H9 (cell line): ENCODE measurements around the gene CAMTA1. TPM values are rescaled to one million over a fixed set of nuclear protein-coding genes. Genes with fewer than 3 reads are reported as not detected.

Experiments used
- DNase-seq: peaks from one replicate; pipeline ENCODE4 v3.0.0-alpha.2; 2017
- H2AFZ ChIP-seq: one replicate; pipeline ENCODE4 v1.6.1; 2013; ENCODE audit warnings: mild to moderate bottlenecking, low read length, control low read depth, moderate library complexity
- H2AK5ac ChIP-seq: 2 replicates; pipeline ENCODE4 v1.6.1; 2013; ENCODE audit warnings: low read length, control low read depth, mixed read lengths; ENCODE audit not compliant: insufficient read length
- H2BK120ac ChIP-seq: one replicate; pipeline ENCODE4 v1.6.1; 2013; ENCODE audit warnings: low read depth, mild to moderate bottlenecking, low read length, control low read depth, inconsistent platforms; ENCODE audit not compliant: poor library complexity, severe bottlenecking
- H2BK12ac ChIP-seq: 2 replicates; pipeline ENCODE4 v1.6.1; 2013; ENCODE audit warnings: low read length, control low read depth, mixed read lengths, low read depth; ENCODE audit not compliant: insufficient read length
- H2BK15ac ChIP-seq: 2 replicates; pipeline ENCODE4 v1.6.1; 2013; ENCODE audit warnings: low read depth, low read length, control low read depth
- H2BK20ac ChIP-seq: one replicate; pipeline ENCODE4 v1.6.1; 2013; ENCODE audit warnings: low read depth, mild to moderate bottlenecking, low read length, control low read depth, inconsistent platforms; ENCODE audit not compliant: poor library complexity, severe bottlenecking
- H2BK5ac ChIP-seq: 2 replicates; pipeline ENCODE4 v1.6.1; 2013; ENCODE audit warnings: low read length, control low read depth, mixed read lengths; ENCODE audit not compliant: insufficient read length
- H3K14ac ChIP-seq: 2 replicates; pipeline ENCODE4 v1.6.1; 2013; ENCODE audit warnings: low read length, control low read depth; ENCODE audit not compliant: insufficient read depth
- H3K18ac ChIP-seq: 2 replicates; pipeline ENCODE4 v1.6.1; 2013; ENCODE audit warnings: low read depth, mild to moderate bottlenecking, mixed read lengths, low read length, control low read depth; ENCODE audit not compliant: insufficient read length
- H3K23ac ChIP-seq: 2 replicates; pipeline ENCODE4 v1.6.1; 2013; ENCODE audit warnings: low read length, control low read depth, mixed read lengths, low read depth; ENCODE audit not compliant: insufficient read length
- H3K23me2 ChIP-seq: 2 replicates; pipeline ENCODE4 v1.6.1; 2013; ENCODE audit warnings: low read depth, mild to moderate bottlenecking, mixed read lengths, low read length, control low read depth; ENCODE audit not compliant: insufficient read length, poor library complexity, severe bottlenecking
- H3K27ac ChIP-seq: 2 replicates; pipeline ENCODE4 v1.5.1; 2013; ENCODE audit warnings: low read length, control low read depth, mixed read lengths, low read depth; ENCODE audit not compliant: insufficient read length
- H3K27me3 ChIP-seq: 2 replicates; pipeline ENCODE4 v1.6.1; 2013; ENCODE audit warnings: low read length, control low read depth, inconsistent platforms; ENCODE audit not compliant: insufficient read depth
- H3K4ac ChIP-seq: 2 replicates; pipeline ENCODE4 v1.6.1; 2013; ENCODE audit warnings: low read depth, mild to moderate bottlenecking, control low read depth, inconsistent platforms, low read length, moderate library complexity
- H3K4me1 ChIP-seq: 2 replicates; pipeline ENCODE4 v1.6.1; 2013; ENCODE audit warnings: low read length, control low read depth, inconsistent platforms; ENCODE audit not compliant: insufficient read depth
- H3K4me2 ChIP-seq: 2 replicates; pipeline ENCODE4 v1.6.1; 2013; ENCODE audit warnings: low read length, control low read depth, mixed read lengths; ENCODE audit not compliant: insufficient read length, insufficient read depth
- H3K56ac ChIP-seq: 2 replicates; pipeline ENCODE4 v1.6.1; 2013; ENCODE audit warnings: low read depth, mild to moderate bottlenecking, mixed read lengths, low read length, control low read depth; ENCODE audit not compliant: insufficient read length
- H3K79me1 ChIP-seq: 2 replicates; pipeline ENCODE4 v1.6.1; 2013; ENCODE audit warnings: low read depth, mild to moderate bottlenecking, moderate library complexity, low read length, control low read depth, inconsistent platforms; ENCODE audit not compliant: insufficient read depth, poor library complexity, severe bottlenecking
- H3K79me2 ChIP-seq: 2 replicates; pipeline ENCODE4 v1.6.1; 2013; ENCODE audit warnings: low read length, control low read depth, inconsistent platforms; ENCODE audit not compliant: insufficient read depth
- H3K9ac ChIP-seq: 2 replicates; pipeline ENCODE4 v1.6.1; 2013; ENCODE audit warnings: low read length, control low read depth, mixed read lengths; ENCODE audit not compliant: insufficient read length; ENCODE audit errors: extremely low read depth
- H3K9me3 ChIP-seq: one replicate; pipeline ENCODE4 v1.6.1; 2013; ENCODE audit warnings: low read depth, low read length, inconsistent platforms; ENCODE audit not compliant: control insufficient read depth
- H3T11ph ChIP-seq: one replicate; pipeline ENCODE4 v1.6.1; 2013; ENCODE audit warnings: mild to moderate bottlenecking, low read length, control low read depth, inconsistent platforms
- H4K20me1 ChIP-seq: one replicate; pipeline ENCODE4 v1.6.1; 2013; ENCODE audit not compliant: control insufficient read depth, insufficient read length, insufficient read depth
- H4K5ac ChIP-seq: 2 replicates; pipeline ENCODE4 v1.6.1; 2013; ENCODE audit warnings: low read depth, mild to moderate bottlenecking, mixed read lengths, low read length, control low read depth; ENCODE audit not compliant: insufficient read length
- H4K8ac ChIP-seq: replicated peaks from 2 replicates; pipeline ENCODE4 v1.6.1; 2013; ENCODE audit warnings: low read length, control low read depth, mixed read lengths, low read depth; ENCODE audit not compliant: insufficient read length
- H4K91ac ChIP-seq: 2 replicates; pipeline ENCODE4 v1.6.1; 2013; ENCODE audit warnings: low read depth, mild to moderate bottlenecking, moderate library complexity, mixed read lengths, low read length, control low read depth; ENCODE audit not compliant: insufficient read length
- H3K27ac Mint-ChIP-seq, 3 experiments: 2 replicates in 2 of 3; 3 replicates in 1 of 3; pipeline ENCODE4 v1.8.0; 2020 to 2021; ENCODE audit warnings: mixed read lengths in 3 of 3, mild to moderate bottlenecking in 1 of 3, moderate library complexity in 1 of 3
- H3K27me3 Mint-ChIP-seq: 2 replicates; pipeline ENCODE4 v1.8.0; 2021; ENCODE audit warnings: low read depth, mild to moderate bottlenecking, moderate library complexity, mixed read lengths
- H3K36me3 Mint-ChIP-seq, 3 experiments: 2 replicates in 2 of 3; 3 replicates in 1 of 3; pipeline ENCODE4 v1.8.0; 2020 to 2021; ENCODE audit warnings: low read depth in 3 of 3, mixed read lengths in 3 of 3; ENCODE audit not compliant: insufficient read depth in 1 of 3
- H3K4me1 Mint-ChIP-seq, 2 experiments: 2 replicates each; pipeline ENCODE4 v1.8.0; 2020; ENCODE audit warnings: mixed read lengths in 2 of 2
- H3K4me3 Mint-ChIP-seq, 2 experiments: 2 replicates in 1 of 2; 3 replicates in 1 of 2; pipeline ENCODE4 v1.8.0; 2020 to 2021; ENCODE audit warnings: mild to moderate bottlenecking in 2 of 2, mixed read lengths in 2 of 2, moderate library complexity in 1 of 2
- H3K9me3 Mint-ChIP-seq, 2 experiments: 2 replicates in 1 of 2; 3 replicates in 1 of 2; pipeline ENCODE4 v1.8.0; 2020; ENCODE audit warnings: mild to moderate bottlenecking in 2 of 2, mixed read lengths in 2 of 2, moderate library complexity in 1 of 2
- WGBS: extraction: QIAGEN DNeasy Blood & Tissue Kit; methylation state at CpG from one replicate; pipeline ENCODE4 v1.1.7; 2013; ENCODE audit warnings: missing lambda C conversion rate, low lambda C conversion rate, mixed read lengths; ENCODE audit not compliant: insufficient read length; ENCODE audit errors: extremely low coverage; 5-methylcytosine and 5-hydroxymethylcytosine counted together
- total RNA-seq: library from RNA; stranded (reverse); gene quantifications from 2 replicates; pipeline ENCODE4 v1.2.1, GENCODE V29; 2021
- TF ChIP-seq, protein P1 (sequence below): fragments of 200-600 bp; sonication (generic); conservative IDR thresholded peaks from 3 replicates; pipeline ENCODE4 v1.8.0; 2021; ENCODE audit warnings: antibody characterized with exemption, mild to moderate bottlenecking

Gene CAMTA1
- total RNA-seq, 1 experiment from 2014 or later: 115 TPM

DNA sequence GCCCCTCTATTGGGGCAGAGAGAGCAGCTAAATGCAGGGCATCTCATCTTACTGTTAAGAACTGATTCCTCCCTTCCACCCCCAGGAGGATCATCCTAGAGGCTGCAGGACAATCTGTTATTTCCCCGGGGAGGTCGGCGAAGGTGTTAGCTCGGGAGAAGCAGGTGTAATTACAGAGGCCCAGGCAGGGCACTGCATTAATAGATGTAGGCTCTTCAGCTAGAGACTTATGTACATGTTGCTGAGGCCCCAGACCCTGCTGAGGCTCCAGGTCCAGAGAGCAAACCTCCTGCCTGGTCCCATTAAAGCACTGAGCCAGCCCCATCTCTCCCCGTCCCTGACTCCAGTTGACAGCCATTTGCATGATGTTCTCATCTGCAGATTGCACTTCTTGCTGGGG, 665.6 kb downstream of the CAMTA1 start:
- TF ChIP-seq, protein P1, sequence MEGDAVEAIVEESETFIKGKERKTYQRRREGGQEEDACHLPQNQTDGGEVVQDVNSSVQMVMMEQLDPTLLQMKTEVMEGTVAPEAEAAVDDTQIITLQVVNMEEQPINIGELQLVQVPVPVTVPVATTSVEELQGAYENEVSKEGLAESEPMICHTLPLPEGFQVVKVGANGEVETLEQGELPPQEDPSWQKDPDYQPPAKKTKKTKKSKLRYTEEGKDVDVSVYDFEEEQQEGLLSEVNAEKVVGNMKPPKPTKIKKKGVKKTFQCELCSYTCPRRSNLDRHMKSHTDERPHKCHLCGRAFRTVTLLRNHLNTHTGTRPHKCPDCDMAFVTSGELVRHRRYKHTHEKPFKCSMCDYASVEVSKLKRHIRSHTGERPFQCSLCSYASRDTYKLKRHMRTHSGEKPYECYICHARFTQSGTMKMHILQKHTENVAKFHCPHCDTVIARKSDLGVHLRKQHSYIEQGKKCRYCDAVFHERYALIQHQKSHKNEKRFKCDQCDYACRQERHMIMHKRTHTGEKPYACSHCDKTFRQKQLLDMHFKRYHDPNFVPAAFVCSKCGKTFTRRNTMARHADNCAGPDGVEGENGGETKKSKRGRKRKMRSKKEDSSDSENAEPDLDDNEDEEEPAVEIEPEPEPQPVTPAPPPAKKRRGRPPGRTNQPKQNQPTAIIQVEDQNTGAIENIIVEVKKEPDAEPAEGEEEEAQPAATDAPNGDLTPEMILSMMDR: no peak
- H3K4me1 ChIP-seq: no peaks in the 10 kb centered on the region
- no peaks in the 10 kb centered on the region for H3K27me3 Mint-ChIP-seq
- no peak overlapping the region for H3K4me2 ChIP-seq
- no peak overlapping the region for H3K23ac ChIP-seq
- no peaks in the 10 kb centered on the region for H3K9me3 Mint-ChIP-seq
- H3K27ac Mint-ChIP-seq: peak overlapping the region in 1 of 3 experiments; percentile 52; a peak in 1 of 7 replicates
- H2BK20ac ChIP-seq: no peak overlapping the region
- H2AFZ ChIP-seq: no peak overlapping the region
- H2BK120ac ChIP-seq: no peak overlapping the region
- no peaks in the 10 kb centered on the region for H3K9me3 ChIP-seq
- no peak overlapping the region for H2BK12ac ChIP-seq
- no peak overlapping the region for H4K91ac ChIP-seq
- H3K36me3 Mint-ChIP-seq: no peaks in the 10 kb centered on the region
- H3K4me1 Mint-ChIP-seq: peaks cover 9 to 39% of the 10 kb centered on the region in 2 experiments; a peak in 3 of 4 replicates
- H3K27ac ChIP-seq: no peak overlapping the region
- no peak overlapping the region for H2AK5ac ChIP-seq
- H3K9ac ChIP-seq: no peak overlapping the region
- no peak overlapping the region for H3T11ph ChIP-seq
- H4K8ac ChIP-seq: no peak overlapping the region
- no peak overlapping the region for H3K4ac ChIP-seq
- H3K23me2 ChIP-seq: no peaks in the 10 kb centered on the region
- H3K27me3 ChIP-seq: no peaks in the 10 kb centered on the region
- DNase-seq: no peak
- no CpG with 5 or more reads among the region's 5 CpGs for WGBS
- H4K20me1 ChIP-seq: no peaks in the 10 kb centered on the region
- H2BK15ac ChIP-seq: no peak overlapping the region
- H3K14ac ChIP-seq: no peak overlapping the region
- H3K79me1 ChIP-seq: no peaks in the 10 kb centered on the region
- H3K56ac ChIP-seq: no peak overlapping the region
- H3K4me3 Mint-ChIP-seq: no peak overlapping the region
- no peak overlapping the region for H4K5ac ChIP-seq
- no peak overlapping the region for H3K18ac ChIP-seq
- no peak overlapping the region for H2BK5ac ChIP-seq
- H3K79me2 ChIP-seq: no peaks in the 10 kb centered on the region
